Measurements from ENCODE around the gene SPDYC. TPM values are rescaled to one million over a fixed set of nuclear protein-coding genes. Genes with fewer than 3 reads are reported as not detected.

Gene SPDYC
- total and polyA plus RNA-seq, 2 donors (not counting 1 experiment from before 2014, with no cell fraction given): not detected

DNA sequence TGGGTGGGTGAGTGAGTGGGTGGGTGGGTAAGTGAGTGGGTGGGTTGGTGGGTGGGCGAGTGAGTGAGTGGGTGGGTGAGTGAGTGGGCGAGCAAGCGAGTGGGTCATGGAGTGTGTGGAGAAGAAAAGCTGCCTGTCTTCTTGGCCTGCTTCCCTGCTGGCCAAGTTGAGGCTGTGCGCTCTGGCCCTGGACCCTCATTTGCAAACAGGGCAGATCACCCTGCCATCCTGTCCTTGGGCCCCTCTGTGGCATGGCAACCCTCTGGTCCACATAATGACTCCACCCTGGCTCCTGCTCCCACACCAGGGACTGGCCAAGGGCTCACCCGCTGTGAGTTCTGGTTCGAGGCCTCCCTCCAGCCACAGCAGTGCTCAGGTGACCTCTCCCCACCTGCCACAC is 46.8 kb downstream of the SPDYC start:
- H2AFZ ChIP-seq (ENCODE audit: low read length): no peak overlapping the region
- no peaks in the 10 kb centered on the region for H3K27me3 ChIP-seq (ENCODE audit: control insufficient read depth, insufficient read depth, low read length)
- no peak overlapping the region for H3K4me3 ChIP-seq (replicated peaks in 1 of 4; ENCODE audit: control extremely low read depth in 1 of 4, insufficient read depth in 1 of 4, low read depth in 3 of 4, low read length in 4 of 4)
- no peak overlapping the region for H3K4me2 ChIP-seq (ENCODE audit: extremely low read depth, insufficient read depth, low read length)
- no peaks in the 10 kb centered on the region for H3K9me3 ChIP-seq (ENCODE audit: control insufficient read depth, insufficient read depth, low read depth, low read length)
- no peak overlapping the region for H3K27ac ChIP-seq (ENCODE audit: insufficient read depth, low read length)
- DNase-seq (ENCODE audit: low read depth in 2 of 2): no peak
- no peak for TF ChIP-seq EZH2 (IDR thresholded peaks at IDR 0.05; ENCODE audit: low read length, missing control alignments)
- TF ChIP-seq, protein P1, sequence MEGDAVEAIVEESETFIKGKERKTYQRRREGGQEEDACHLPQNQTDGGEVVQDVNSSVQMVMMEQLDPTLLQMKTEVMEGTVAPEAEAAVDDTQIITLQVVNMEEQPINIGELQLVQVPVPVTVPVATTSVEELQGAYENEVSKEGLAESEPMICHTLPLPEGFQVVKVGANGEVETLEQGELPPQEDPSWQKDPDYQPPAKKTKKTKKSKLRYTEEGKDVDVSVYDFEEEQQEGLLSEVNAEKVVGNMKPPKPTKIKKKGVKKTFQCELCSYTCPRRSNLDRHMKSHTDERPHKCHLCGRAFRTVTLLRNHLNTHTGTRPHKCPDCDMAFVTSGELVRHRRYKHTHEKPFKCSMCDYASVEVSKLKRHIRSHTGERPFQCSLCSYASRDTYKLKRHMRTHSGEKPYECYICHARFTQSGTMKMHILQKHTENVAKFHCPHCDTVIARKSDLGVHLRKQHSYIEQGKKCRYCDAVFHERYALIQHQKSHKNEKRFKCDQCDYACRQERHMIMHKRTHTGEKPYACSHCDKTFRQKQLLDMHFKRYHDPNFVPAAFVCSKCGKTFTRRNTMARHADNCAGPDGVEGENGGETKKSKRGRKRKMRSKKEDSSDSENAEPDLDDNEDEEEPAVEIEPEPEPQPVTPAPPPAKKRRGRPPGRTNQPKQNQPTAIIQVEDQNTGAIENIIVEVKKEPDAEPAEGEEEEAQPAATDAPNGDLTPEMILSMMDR (conservative IDR thresholded peaks at IDR 0.05 in 1 of 2, IDR thresholded peaks at IDR 0.05 in 1 of 2; ENCODE audit: low read depth in 1 of 2, low read length in 2 of 2): no peak
- H3K79me2 ChIP-seq (ENCODE audit: control insufficient read depth, insufficient read depth, low read length): no peaks in the 10 kb centered on the region
- no peaks in the 10 kb centered on the region for H4K20me1 ChIP-seq (ENCODE audit: control insufficient read depth, extremely low read depth, insufficient read depth, low read length)
- H3K9ac ChIP-seq (ENCODE audit: insufficient read depth, low read length): no peak overlapping the region
- H3K4me1 ChIP-seq (ENCODE audit: control insufficient read depth, extremely low read depth, insufficient read depth, low read length): no peaks in the 10 kb centered on the region
- no peaks in the 10 kb centered on the region for H3K36me3 ChIP-seq (ENCODE audit: control insufficient read depth, insufficient read depth, low read length)

DNA sequence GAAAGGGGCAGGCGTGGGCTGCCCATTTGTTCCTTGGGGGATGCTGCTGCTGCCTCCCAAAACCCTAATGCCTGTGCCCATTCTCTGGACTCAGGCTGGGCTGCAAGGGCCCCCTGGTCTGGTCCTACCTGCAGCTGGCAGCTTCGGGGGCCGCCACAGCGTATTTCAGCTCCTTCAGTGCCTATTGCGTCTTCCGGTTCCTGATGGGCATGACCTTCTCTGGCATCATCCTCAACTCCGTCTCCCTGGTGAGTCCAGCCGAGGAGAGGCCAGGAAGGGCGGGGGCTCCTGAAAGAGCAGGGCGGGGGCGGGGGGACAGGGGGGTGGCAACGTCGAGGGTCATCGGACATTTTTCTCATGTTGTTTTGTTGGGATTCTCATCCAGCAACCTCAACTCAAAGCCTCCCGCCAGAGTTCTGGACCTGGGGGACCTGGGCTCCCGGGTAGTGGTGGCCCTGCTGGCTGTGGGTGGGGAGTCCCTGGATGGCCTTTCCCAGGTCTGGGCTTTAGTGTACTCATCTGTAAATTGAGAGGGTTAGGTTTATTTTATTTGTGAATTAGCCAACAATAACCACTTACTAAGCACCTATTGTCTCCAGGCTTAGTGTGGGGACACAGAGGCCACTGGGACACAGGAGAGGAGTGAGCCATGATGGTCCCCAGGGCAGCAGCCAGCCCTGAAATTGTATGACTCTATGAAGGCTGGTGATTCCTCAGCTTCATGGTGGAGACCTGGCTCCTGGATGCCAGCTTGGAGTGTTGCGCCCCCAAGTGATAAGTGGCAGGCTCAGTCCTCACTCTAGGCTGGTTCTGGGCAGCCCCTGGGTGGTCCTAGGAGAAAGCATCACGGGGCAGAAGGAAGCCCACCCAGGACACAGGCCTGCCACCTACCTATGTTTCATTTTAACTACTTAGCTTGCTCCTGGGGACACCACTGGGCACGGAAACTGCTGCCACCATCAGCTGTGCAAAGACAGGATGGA is 47.7 kb downstream of the SPDYC start:
- Histone ChIP-seq H4K20me1 (ENCODE audit: control insufficient read depth, extremely low read depth, insufficient read depth, low read length) (no peaks in the 10 kb centered on the region), H3K27ac (ENCODE audit: insufficient read depth, low read length) (no peak overlapping the region), H3K4me2 (ENCODE audit: extremely low read depth, insufficient read depth, low read length) (no peak overlapping the region), H2AFZ (ENCODE audit: low read length) (no peak overlapping the region), H3K9ac (ENCODE audit: insufficient read depth, low read length) (no peak overlapping the region), H3K79me2 (ENCODE audit: control insufficient read depth, insufficient read depth, low read length) (no peaks in the 10 kb centered on the region), H3K4me3 (replicated peaks in 1 of 4; ENCODE audit: control extremely low read depth in 1 of 4, insufficient read depth in 1 of 4, low read depth in 3 of 4, low read length in 4 of 4) (no peak overlapping the region), H3K36me3 (ENCODE audit: control insufficient read depth, insufficient read depth, low read length) (no peaks in the 10 kb centered on the region), H3K27me3 (ENCODE audit: control insufficient read depth, insufficient read depth, low read length) (no peaks in the 10 kb centered on the region), H3K4me1 (ENCODE audit: control insufficient read depth, extremely low read depth, insufficient read depth, low read length) (no peaks in the 10 kb centered on the region), H3K9me3 (ENCODE audit: control insufficient read depth, insufficient read depth, low read depth, low read length) (no peaks in the 10 kb centered on the region)
- TF ChIP-seq, protein P1 (conservative IDR thresholded peaks at IDR 0.05 in 1 of 2, IDR thresholded peaks at IDR 0.05 in 1 of 2; ENCODE audit: low read depth in 1 of 2, low read length in 2 of 2): no peak
- TF ChIP-seq EZH2 (IDR thresholded peaks at IDR 0.05; ENCODE audit: low read length, missing control alignments): no peak
- DNase-seq (ENCODE audit: low read depth in 2 of 2): no peak

DNA sequence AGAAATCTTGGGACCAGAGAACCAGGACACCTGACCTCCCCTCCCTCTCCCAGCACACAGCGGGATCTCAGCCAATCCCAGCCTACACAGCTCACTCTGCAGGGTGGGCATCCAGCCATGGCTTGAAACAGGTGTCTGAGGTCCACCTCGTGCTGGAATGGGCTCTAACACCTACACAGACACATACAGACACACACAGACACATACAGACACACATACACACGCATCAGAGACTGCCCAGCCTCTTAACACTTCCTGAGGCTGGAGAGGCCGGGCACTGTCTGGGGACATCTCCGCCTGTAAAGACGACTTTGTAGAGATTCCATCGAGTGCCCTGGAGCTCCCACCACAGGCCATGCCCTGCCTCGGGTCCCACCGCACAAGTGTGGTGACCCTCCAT is 48.4 kb downstream of the SPDYC start:
- no peak for DNase-seq (ENCODE audit: low read depth in 2 of 2)
- H3K79me2 ChIP-seq (ENCODE audit: control insufficient read depth, insufficient read depth, low read length): no peaks in the 10 kb centered on the region
- H2AFZ ChIP-seq (ENCODE audit: low read length): no peak overlapping the region
- no peak overlapping the region for H3K4me2 ChIP-seq (ENCODE audit: extremely low read depth, insufficient read depth, low read length)
- H3K27me3 ChIP-seq (ENCODE audit: control insufficient read depth, insufficient read depth, low read length): no peaks in the 10 kb centered on the region
- H3K4me1 ChIP-seq (ENCODE audit: control insufficient read depth, extremely low read depth, insufficient read depth, low read length): no peaks in the 10 kb centered on the region
- TF ChIP-seq EZH2 (IDR thresholded peaks at IDR 0.05; ENCODE audit: low read length, missing control alignments): no peak
- TF ChIP-seq, protein P1 (conservative IDR thresholded peaks at IDR 0.05 in 1 of 2, IDR thresholded peaks at IDR 0.05 in 1 of 2; ENCODE audit: low read depth in 1 of 2, low read length in 2 of 2): no peak
- H3K4me3 ChIP-seq (replicated peaks in 1 of 4; ENCODE audit: control extremely low read depth in 1 of 4, insufficient read depth in 1 of 4, low read depth in 3 of 4, low read length in 4 of 4): no peak overlapping the region
- no peaks in the 10 kb centered on the region for H3K9me3 ChIP-seq (ENCODE audit: control insufficient read depth, insufficient read depth, low read depth, low read length)
- H3K36me3 ChIP-seq (ENCODE audit: control insufficient read depth, insufficient read depth, low read length): no peaks in the 10 kb centered on the region
- no peak overlapping the region for H3K9ac ChIP-seq (ENCODE audit: insufficient read depth, low read length)
- H4K20me1 ChIP-seq (ENCODE audit: control insufficient read depth, extremely low read depth, insufficient read depth, low read length): no peaks in the 10 kb centered on the region
- H3K27ac ChIP-seq (ENCODE audit: insufficient read depth, low read length): no peak overlapping the region

Data from fibroblast of lung (primary cell).